ENCODE measurements around the gene MCCD1. TPM values are rescaled to one million over a fixed set of nuclear protein-coding genes. Genes with fewer than 3 reads are reported as not detected.
"Not testable (repeated sequence)": the region's sequence is repeated elsewhere in the genome, so short reads cannot be mapped to it uniquely, and the experiment has no call there.

The MCCD1 gene
- total and polyA plus RNA-seq, 2 experiments from 2014 or later, result not detected

DNA sequence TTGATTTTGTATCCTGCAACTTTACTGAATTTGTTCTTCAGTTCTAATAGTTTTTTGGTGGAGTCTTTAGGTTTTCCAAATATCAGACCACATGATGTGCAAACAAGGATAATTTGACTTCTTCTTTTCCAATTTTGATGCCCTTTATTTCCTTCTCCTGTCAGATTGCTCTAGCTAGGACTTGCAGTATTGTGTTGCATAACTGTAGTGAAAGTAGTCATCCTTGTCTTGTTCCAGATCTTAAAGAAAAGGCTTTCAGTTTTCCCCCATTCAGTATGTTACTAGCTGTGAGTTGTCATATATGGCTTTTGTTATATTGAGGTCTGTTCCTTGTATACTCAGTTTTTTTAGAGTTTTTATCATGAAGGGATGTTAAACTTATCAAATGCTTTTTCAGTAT, 26.2 kb upstream of the MCCD1 start (continued):
- TF ChIP-seq, protein P1, sequence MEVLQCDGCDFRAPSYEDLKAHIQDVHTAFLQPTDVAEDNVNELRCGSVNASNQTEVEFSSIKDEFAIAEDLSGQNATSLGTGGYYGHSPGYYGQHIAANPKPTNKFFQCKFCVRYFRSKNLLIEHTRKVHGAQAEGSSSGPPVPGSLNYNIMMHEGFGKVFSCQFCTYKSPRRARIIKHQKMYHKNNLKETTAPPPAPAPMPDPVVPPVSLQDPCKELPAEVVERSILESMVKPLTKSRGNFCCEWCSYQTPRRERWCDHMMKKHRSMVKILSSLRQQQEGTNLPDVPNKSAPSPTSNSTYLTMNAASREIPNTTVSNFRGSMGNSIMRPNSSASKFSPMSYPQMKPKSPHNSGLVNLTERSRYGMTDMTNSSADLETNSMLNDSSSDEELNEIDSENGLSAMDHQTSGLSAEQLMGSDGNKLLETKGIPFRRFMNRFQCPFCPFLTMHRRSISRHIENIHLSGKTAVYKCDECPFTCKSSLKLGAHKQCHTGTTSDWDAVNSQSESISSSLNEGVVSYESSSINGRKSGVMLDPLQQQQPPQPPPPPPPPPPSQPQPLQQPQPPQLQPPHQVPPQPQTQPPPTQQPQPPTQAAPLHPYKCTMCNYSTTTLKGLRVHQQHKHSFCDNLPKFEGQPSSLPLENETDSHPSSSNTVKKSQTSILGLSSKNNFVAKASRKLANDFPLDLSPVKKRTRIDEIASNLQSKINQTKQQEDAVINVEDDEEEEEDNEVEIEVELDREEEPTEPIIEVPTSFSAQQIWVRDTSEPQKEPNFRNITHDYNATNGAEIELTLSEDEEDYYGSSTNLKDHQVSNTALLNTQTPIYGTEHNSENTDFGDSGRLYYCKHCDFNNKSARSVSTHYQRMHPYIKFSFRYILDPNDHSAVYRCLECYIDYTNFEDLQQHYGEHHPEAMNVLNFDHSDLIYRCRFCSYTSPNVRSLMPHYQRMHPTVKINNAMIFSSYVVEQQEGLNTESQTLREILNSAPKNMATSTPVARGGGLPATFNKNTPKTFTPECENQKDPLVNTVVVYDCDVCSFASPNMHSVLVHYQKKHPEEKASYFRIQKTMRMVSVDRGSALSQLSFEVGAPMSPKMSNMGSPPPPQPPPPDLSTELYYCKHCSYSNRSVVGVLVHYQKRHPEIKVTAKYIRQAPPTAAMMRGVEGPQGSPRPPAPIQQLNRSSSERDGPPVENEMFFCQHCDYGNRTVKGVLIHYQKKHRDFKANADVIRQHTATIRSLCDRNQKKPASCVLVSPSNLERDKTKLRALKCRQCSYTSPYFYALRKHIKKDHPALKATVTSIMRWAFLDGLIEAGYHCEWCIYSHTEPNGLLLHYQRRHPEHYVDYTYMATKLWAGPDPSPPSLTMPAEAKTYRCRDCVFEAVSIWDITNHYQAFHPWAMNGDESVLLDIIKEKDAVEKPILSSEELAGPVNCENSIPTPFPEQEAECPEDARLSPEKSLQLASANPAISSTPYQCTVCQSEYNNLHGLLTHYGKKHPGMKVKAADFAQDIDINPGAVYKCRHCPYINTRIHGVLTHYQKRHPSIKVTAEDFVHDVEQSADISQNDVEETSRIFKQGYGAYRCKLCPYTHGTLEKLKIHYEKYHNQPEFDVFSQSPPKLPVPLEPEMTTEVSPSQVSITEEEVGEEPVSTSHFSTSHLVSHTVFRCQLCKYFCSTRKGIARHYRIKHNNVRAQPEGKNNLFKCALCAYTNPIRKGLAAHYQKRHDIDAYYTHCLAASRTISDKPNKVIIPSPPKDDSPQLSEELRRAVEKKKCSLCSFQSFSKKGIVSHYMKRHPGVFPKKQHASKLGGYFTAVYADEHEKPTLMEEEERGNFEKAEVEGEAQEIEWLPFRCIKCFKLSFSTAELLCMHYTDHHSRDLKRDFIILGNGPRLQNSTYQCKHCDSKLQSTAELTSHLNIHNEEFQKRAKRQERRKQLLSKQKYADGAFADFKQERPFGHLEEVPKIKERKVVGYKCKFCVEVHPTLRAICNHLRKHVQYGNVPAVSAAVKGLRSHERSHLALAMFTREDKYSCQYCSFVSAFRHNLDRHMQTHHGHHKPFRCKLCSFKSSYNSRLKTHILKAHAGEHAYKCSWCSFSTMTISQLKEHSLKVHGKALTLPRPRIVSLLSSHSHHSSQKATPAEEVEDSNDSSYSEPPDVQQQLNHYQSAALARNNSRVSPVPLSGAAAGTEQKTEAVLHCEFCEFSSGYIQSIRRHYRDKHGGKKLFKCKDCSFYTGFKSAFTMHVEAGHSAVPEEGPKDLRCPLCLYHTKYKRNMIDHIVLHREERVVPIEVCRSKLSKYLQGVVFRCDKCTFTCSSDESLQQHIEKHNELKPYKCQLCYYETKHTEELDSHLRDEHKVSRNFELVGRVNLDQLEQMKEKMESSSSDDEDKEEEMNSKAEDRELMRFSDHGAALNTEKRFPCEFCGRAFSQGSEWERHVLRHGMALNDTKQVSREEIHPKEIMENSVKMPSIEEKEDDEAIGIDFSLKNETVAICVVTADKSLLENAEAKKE (CRISPR knock-in tag; IDR thresholded peaks at IDR 0.05), result no peak
- TF ChIP-seq ZNF331 (CRISPR knock-in tag; IDR thresholded peaks at IDR 0.05; ENCODE audit: low read depth), result no peak
- no peak for TF ChIP-seq POLR2AphosphoS5 (IDR thresholded peaks at IDR 0.05; ENCODE audit: low read depth)
- TF ChIP-seq, protein P2, sequence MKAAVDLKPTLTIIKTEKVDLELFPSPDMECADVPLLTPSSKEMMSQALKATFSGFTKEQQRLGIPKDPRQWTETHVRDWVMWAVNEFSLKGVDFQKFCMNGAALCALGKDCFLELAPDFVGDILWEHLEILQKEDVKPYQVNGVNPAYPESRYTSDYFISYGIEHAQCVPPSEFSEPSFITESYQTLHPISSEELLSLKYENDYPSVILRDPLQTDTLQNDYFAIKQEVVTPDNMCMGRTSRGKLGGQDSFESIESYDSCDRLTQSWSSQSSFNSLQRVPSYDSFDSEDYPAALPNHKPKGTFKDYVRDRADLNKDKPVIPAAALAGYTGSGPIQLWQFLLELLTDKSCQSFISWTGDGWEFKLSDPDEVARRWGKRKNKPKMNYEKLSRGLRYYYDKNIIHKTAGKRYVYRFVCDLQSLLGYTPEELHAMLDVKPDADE (IDR thresholded peaks at IDR 0.05), result no peak
- no peak for TF ChIP-seq EZH2 (IDR thresholded peaks at IDR 0.05; ENCODE audit: low read depth, unreplicated experiment)
- no peak for TF ChIP-seq EZH2phosphoT487 (IDR thresholded peaks at IDR 0.05; ENCODE audit: unreplicated experiment)
- no peak for TF ChIP-seq STAT1 (IDR thresholded peaks at IDR 0.05; ENCODE audit: unreplicated experiment)
- no peak for TF ChIP-seq CREB1 (CRISPR knock-in tag; IDR thresholded peaks at IDR 0.05; ENCODE audit: low read depth)

DNA sequence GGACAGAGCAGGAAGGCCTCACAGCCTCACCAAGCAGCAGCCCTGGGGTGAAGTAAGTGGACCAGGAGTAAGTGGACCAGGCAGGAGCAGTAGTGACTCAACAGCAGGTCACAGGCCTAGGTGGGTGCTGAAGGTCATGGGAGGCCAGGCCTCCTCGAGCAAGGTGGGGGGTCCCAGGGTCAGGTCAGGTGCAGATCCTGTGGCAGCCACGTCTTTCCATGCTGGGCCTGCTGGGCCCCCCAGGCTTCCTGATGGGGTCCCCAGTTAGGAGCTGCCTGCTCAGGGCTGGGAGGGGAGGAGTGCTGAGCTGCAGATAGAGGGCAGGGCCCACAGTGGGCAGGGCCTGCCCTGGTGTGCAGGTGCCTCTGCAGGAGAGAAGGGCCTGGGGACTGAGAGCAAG, 19.7 kb upstream of the MCCD1 start:
- H3K9me3 Mint-ChIP-seq; H4K20me1 ChIP-seq (replicated peaks; ENCODE audit: insufficient read depth); H3K27me3 Mint-ChIP-seq (ENCODE audit: insufficient read depth, low read depth, poor library complexity); H3K4me2 ChIP-seq; DNase-seq (ENCODE audit: low spot score); H3F3A ChIP-seq (replicated peaks; ENCODE audit: low read depth); H3K4me3 Mint-ChIP-seq; H3K9me2 ChIP-seq (ENCODE audit: insufficient read depth); H3K4me1 Mint-ChIP-seq; H3K4me3 ChIP-seq; H3K79me2 ChIP-seq (replicated peaks; ENCODE audit: insufficient read depth); H3K27ac Mint-ChIP-seq; H2AFZ ChIP-seq; H3K36me3 ChIP-seq (ENCODE audit: insufficient read depth); H3K27ac ChIP-seq (ENCODE audit: low read depth); H3K4me1 ChIP-seq (ENCODE audit: insufficient read depth); ATAC-seq; H3K27me3 ChIP-seq (ENCODE audit: insufficient read depth): not testable (repeated sequence)
- H3K36me3 Mint-ChIP-seq (ENCODE audit: low read depth), result peaks cover 41% of the 10 kb centered on the region

All from GM23338 (cell line).